Peyer's patch (tissue), 4 donors: ENCODE results near the gene AUTS2. TPM values are rescaled to one million over a fixed set of nuclear protein-coding genes. Genes with fewer than 3 reads are reported as not detected.

ENCODE experiments used
- DNase-seq, 3 donors: peaks; one replicate each; pipeline ENCODE4 v3.0.0-alpha.2; 2017 to 2019
- H3K27ac ChIP-seq, 4 donors: fragments of 200-600 bp; sonication (generic); one replicate each; pipeline ENCODE4 v1.5.1; 2016 to 2019
- H3K27me3 ChIP-seq, 2 donors: fragments of 200-600 bp; sonication (generic); one replicate each; pipeline ENCODE4 v1.5.1; 2019
- H3K36me3 ChIP-seq, 3 donors: fragments of 200-600 bp; sonication (generic); one replicate each; pipeline ENCODE4 v1.5.1; 2016 to 2019
- H3K4me1 ChIP-seq, 4 donors: fragments of 200-600 bp; sonication (generic); one replicate each; pipeline ENCODE4 v1.5.1; 2016 to 2019
- H3K4me3 ChIP-seq, 4 donors: fragments of 200-600 bp; sonication (generic); 1 replicate in 3 of 4; 2 replicates in 1 of 4; pipeline ENCODE4 v1.5.1; 2016 to 2019; ENCODE audit warnings: mild to moderate bottlenecking in 1 of 4
- H3K9me3 ChIP-seq, 4 donors: fragments of 200-600 bp; sonication (generic); one replicate each; pipeline ENCODE4 v1.5.1; 2016 to 2019; ENCODE audit warnings: mild to moderate bottlenecking in 1 of 4
- CTCF ChIP-seq, 6 experiments: fragments of 450-650 bp in 4 of 6; fragments of 200-600 bp in 2 of 6; sonication (generic) in 1 of 6; IDR thresholded peaks; one replicate each; pipeline ENCODE4 v1.5.1; 2017 to 2019; ENCODE audit warnings: antibody characterized with exemption in 6 of 6, mild to moderate bottlenecking in 3 of 6, moderate library complexity in 1 of 6
- POLR2A ChIP-seq, 2 donors: fragments of 450-650 bp; IDR thresholded peaks; one replicate each; pipeline ENCODE4 v1.5.1; 2017; ENCODE audit warnings: antibody characterized with exemption in 2 of 2, mild to moderate bottlenecking in 2 of 2, moderate library complexity in 2 of 2
- total RNA-seq, 4 donors: library from RNA; depleted of rRNA; stranded (reverse); fragments of >200 nt; gene quantifications; one replicate each; pipeline ENCODE4 v1.1.0, GENCODE V29; 2016

The AUTS2 gene
- total RNA-seq, 4 donors from 2014 or later: 55.9 to 90.0 (median 72.6) TPM

- H3K36me3 ChIP-seq: no peaks in the 10 kb centered on the region
- H3K4me1 ChIP-seq: peaks cover 0 to 9% (median 0%) of the 10 kb centered on the region in 4 donors
- TF ChIP-seq POLR2A (IDR thresholded peaks at IDR 0.05) (no peak), CTCF (IDR thresholded peaks at IDR 0.05) (no peak)
- H3K4me3 ChIP-seq: no peak overlapping the region
- no peak for DNase-seq
- no peak overlapping the region for H3K27ac ChIP-seq
- no peaks in the 10 kb centered on the region for H3K9me3 ChIP-seq
- no peaks in the 10 kb centered on the region for H3K27me3 ChIP-seq
These were observed 753.8 kb downstream of the AUTS2 start for GRCh38 chr7:70352088-70352487.

GRCh38 chr7:70352906-70353305 lies 754.6 kb downstream of the AUTS2 start:
- no peak for DNase-seq
- H3K27me3 ChIP-seq: no peaks in the 10 kb centered on the region
- no peaks in the 10 kb centered on the region for H3K9me3 ChIP-seq
- H3K27ac ChIP-seq: no peak overlapping the region
- TF ChIP-seq CTCF (IDR thresholded peaks at IDR 0.05) (no peak), POLR2A (IDR thresholded peaks at IDR 0.05) (no peak)
- H3K36me3 ChIP-seq: no peaks in the 10 kb centered on the region
- H3K4me1 ChIP-seq: peaks cover 0 to 9% (median 0%) of the 10 kb centered on the region in 4 donors
- H3K4me3 ChIP-seq: no peak overlapping the region

GRCh38 chr7:70353330-70353945 lies 755.2 kb downstream of the AUTS2 start:
- Histone ChIP-seq H3K9me3 (no peaks in the 10 kb centered on the region), H3K36me3 (no peaks in the 10 kb centered on the region), H3K27me3 (no peaks in the 10 kb centered on the region), H3K4me3 (no peak overlapping the region), H3K27ac (no peak overlapping the region), H3K4me1 (peaks cover 0 to 9% (median 0%) of the 10 kb centered on the region in 4 donors)
- no peak for TF ChIP-seq POLR2A (IDR thresholded peaks at IDR 0.05)
- no peak for DNase-seq

GRCh38 chr7:70353946-70354335 lies 755.7 kb downstream of the AUTS2 start:
- no peaks in the 10 kb centered on the region for H3K27me3 ChIP-seq
- TF ChIP-seq CTCF (IDR thresholded peaks at IDR 0.05) (no peak), POLR2A (IDR thresholded peaks at IDR 0.05) (no peak)
- no peak overlapping the region for H3K4me3 ChIP-seq
- H3K36me3 ChIP-seq: no peaks in the 10 kb centered on the region
- peaks cover 0 to 9% (median 0%) of the 10 kb centered on the region in 4 donors for H3K4me1 ChIP-seq
- no peaks in the 10 kb centered on the region for H3K9me3 ChIP-seq
- H3K27ac ChIP-seq: no peak overlapping the region
- DNase-seq: no peak

- no peak for TF ChIP-seq CTCF (IDR thresholded peaks at IDR 0.05)
- TF ChIP-seq POLR2A (IDR thresholded peaks at IDR 0.05): no peak
- Histone ChIP-seq H3K9me3 (no peaks in the 10 kb centered on the region), H3K27ac (no peak overlapping the region), H3K27me3 (no peaks in the 10 kb centered on the region), H3K4me1 (peaks cover 0 to 9% (median 0%) of the 10 kb centered on the region in 4 donors), H3K4me3 (no peak overlapping the region), H3K36me3 (no peaks in the 10 kb centered on the region)
- DNase-seq: no peak
These were observed 756.3 kb downstream of the AUTS2 start for GRCh38 chr7:70354409-70355169.
